ENCODE results near the gene LHX8.

Gene LHX8

GRCh38 chr1:75127916-75128717 lies 6.1 kb upstream of the LHX8 start:
- H3K9me3 ChIP-seq (ENCODE audit: control insufficient read depth, insufficient read depth, low read length), result no peaks in the 10 kb centered on the region
- no peaks in the 10 kb centered on the region for H3K36me3 ChIP-seq (ENCODE audit: insufficient read depth, low read length)
- no peak overlapping the region for H3K9ac ChIP-seq (ENCODE audit: low read depth, low read length)
- peaks cover 13% of the 10 kb centered on the region; the same call in 1 of the 2 replicates for H3K4me1 ChIP-seq (ENCODE audit: insufficient read depth, low read length)

- peak overlapping the region; percentile 52; the same call in 1 of the 2 replicates for H3K9ac ChIP-seq (ENCODE audit: low read depth, low read length)
Measured at GRCh38 chr1:75129660-75129982, 4.6 kb upstream of the LHX8 start.

GRCh38 chr1:75129983-75130789 lies 4.0 kb upstream of the LHX8 start:
- H3K36me3 ChIP-seq (ENCODE audit: insufficient read depth, low read length), result no peaks in the 10 kb centered on the region
- H3K9me3 ChIP-seq (ENCODE audit: control insufficient read depth, insufficient read depth, low read length), result no peaks in the 10 kb centered on the region
- H3K4me1 ChIP-seq (ENCODE audit: insufficient read depth, low read length), result peaks cover 13% of the 10 kb centered on the region; the same call in 1 of the 2 replicates
- H3K9ac ChIP-seq (ENCODE audit: low read depth, low read length), result peak overlapping the region; percentile 52; the same call in 1 of the 2 replicates

More at GRCh38 chr1:75129660-75129982, 4.6 kb upstream of the LHX8 start:
- Histone ChIP-seq H3K36me3 (ENCODE audit: insufficient read depth, low read length) (no peaks in the 10 kb centered on the region), H3K4me1 (ENCODE audit: insufficient read depth, low read length) (peaks cover 13% of the 10 kb centered on the region; the same call in 1 of the 2 replicates), H3K9me3 (ENCODE audit: control insufficient read depth, insufficient read depth, low read length) (no peaks in the 10 kb centered on the region)

GRCh38 chr1:75130865-75131564 lies 3.2 kb upstream of the LHX8 start:
- Histone ChIP-seq H3K9ac (ENCODE audit: low read depth, low read length) (peak overlapping the region; percentile 52; the same call in 1 of the 2 replicates), H3K4me1 (ENCODE audit: insufficient read depth, low read length) (peaks cover 13% of the 10 kb centered on the region; the same call in 1 of the 2 replicates), H3K36me3 (ENCODE audit: insufficient read depth, low read length) (no peaks in the 10 kb centered on the region), H3K9me3 (ENCODE audit: control insufficient read depth, insufficient read depth, low read length) (no peaks in the 10 kb centered on the region)

- Histone ChIP-seq H3K9me3 (ENCODE audit: control insufficient read depth, insufficient read depth, low read length) (no peaks in the 10 kb centered on the region), H3K4me1 (ENCODE audit: insufficient read depth, low read length) (peaks cover 13% of the 10 kb centered on the region; the same call in 1 of the 2 replicates), H3K9ac (ENCODE audit: low read depth, low read length) (peak overlapping the region; percentile 52; the same call in 1 of the 2 replicates)
Measured at GRCh38 chr1:75131565-75132241, 2.5 kb upstream of the LHX8 start.

GRCh38 chr1:75132242-75132811 lies 1.9 kb upstream of the LHX8 start:
- peaks cover 13% of the 10 kb centered on the region; the same call in 1 of the 2 replicates for H3K4me1 ChIP-seq (ENCODE audit: insufficient read depth, low read length)
- H3K9ac ChIP-seq (ENCODE audit: low read depth, low read length), result peak overlapping the region; percentile 19; the same call in 1 of the 2 replicates
- H3K9me3 ChIP-seq (ENCODE audit: control insufficient read depth, insufficient read depth, low read length), result no peaks in the 10 kb centered on the region
- no peaks in the 10 kb centered on the region for H3K36me3 ChIP-seq (ENCODE audit: insufficient read depth, low read length)

More at GRCh38 chr1:75131565-75132241, 2.5 kb upstream of the LHX8 start:
- no peaks in the 10 kb centered on the region for H3K36me3 ChIP-seq (ENCODE audit: insufficient read depth, low read length)

- Histone ChIP-seq H3K4me1 (ENCODE audit: insufficient read depth, low read length) (peaks cover 13% of the 10 kb centered on the region), H3K9me3 (ENCODE audit: control insufficient read depth, insufficient read depth, low read length) (no peaks in the 10 kb centered on the region), H3K9ac (ENCODE audit: low read depth, low read length) (peak overlapping the region; percentile 0; the same call in 1 of the 2 replicates), H3K36me3 (ENCODE audit: insufficient read depth, low read length) (no peaks in the 10 kb centered on the region)
Measured at GRCh38 chr1:75132812-75133619, 1.2 kb upstream of the LHX8 start.

GRCh38 chr1:75134647-75135572 lies 722 bp downstream of the LHX8 start:
- H3K9me3 ChIP-seq (ENCODE audit: control insufficient read depth, insufficient read depth, low read length), result no peaks in the 10 kb centered on the region
- H3K36me3 ChIP-seq (ENCODE audit: insufficient read depth, low read length), result no peaks in the 10 kb centered on the region
- peaks cover 9% of the 10 kb centered on the region for H3K4me1 ChIP-seq (ENCODE audit: insufficient read depth, low read length)
- H3K9ac ChIP-seq (ENCODE audit: low read depth, low read length), result peak overlapping the region; percentile 61

GRCh38 chr1:75135573-75136194 lies 1.5 kb downstream of the LHX8 start:
- peak overlapping the region; percentile 61; the same call in 1 of the 2 replicates for H3K9ac ChIP-seq (ENCODE audit: low read depth, low read length)
- H3K36me3 ChIP-seq (ENCODE audit: insufficient read depth, low read length), result no peaks in the 10 kb centered on the region
- no peaks in the 10 kb centered on the region for H3K9me3 ChIP-seq (ENCODE audit: control insufficient read depth, insufficient read depth, low read length)
- peaks cover 5% of the 10 kb centered on the region for H3K4me1 ChIP-seq (ENCODE audit: insufficient read depth, low read length)

- Histone ChIP-seq H3K4me1 (ENCODE audit: insufficient read depth, low read length) (peaks cover 4% of the 10 kb centered on the region), H3K9ac (ENCODE audit: low read depth, low read length) (peak overlapping the region; percentile 61; the same call in 1 of the 2 replicates), H3K36me3 (ENCODE audit: insufficient read depth, low read length) (no peaks in the 10 kb centered on the region), H3K9me3 (ENCODE audit: control insufficient read depth, insufficient read depth, low read length) (no peaks in the 10 kb centered on the region)
Measured at GRCh38 chr1:75136195-75136815, 2.1 kb downstream of the LHX8 start.

- peak overlapping the region; percentile 61; the same call in 1 of the 2 replicates for H3K9ac ChIP-seq (ENCODE audit: low read depth, low read length)
- no peaks in the 10 kb centered on the region for H3K36me3 ChIP-seq (ENCODE audit: insufficient read depth, low read length)
- H3K9me3 ChIP-seq (ENCODE audit: control insufficient read depth, insufficient read depth, low read length), result no peaks in the 10 kb centered on the region
- peaks cover 4% of the 10 kb centered on the region for H3K4me1 ChIP-seq (ENCODE audit: insufficient read depth, low read length)
Measured at GRCh38 chr1:75136921-75137641, 2.9 kb downstream of the LHX8 start.
